ENCODE measurements around the gene CELA3B. TPM values are rescaled to one million over a fixed set of nuclear protein-coding genes. Genes with fewer than 3 reads are reported as not detected.
"Not testable (repeated sequence)": the region's sequence is repeated elsewhere in the genome, so short reads cannot be mapped to it uniquely, and the experiment has no call there.

Gene CELA3B
- total and polyA plus RNA-seq, 2 experiments from 2014 or later = not detected

DNA sequence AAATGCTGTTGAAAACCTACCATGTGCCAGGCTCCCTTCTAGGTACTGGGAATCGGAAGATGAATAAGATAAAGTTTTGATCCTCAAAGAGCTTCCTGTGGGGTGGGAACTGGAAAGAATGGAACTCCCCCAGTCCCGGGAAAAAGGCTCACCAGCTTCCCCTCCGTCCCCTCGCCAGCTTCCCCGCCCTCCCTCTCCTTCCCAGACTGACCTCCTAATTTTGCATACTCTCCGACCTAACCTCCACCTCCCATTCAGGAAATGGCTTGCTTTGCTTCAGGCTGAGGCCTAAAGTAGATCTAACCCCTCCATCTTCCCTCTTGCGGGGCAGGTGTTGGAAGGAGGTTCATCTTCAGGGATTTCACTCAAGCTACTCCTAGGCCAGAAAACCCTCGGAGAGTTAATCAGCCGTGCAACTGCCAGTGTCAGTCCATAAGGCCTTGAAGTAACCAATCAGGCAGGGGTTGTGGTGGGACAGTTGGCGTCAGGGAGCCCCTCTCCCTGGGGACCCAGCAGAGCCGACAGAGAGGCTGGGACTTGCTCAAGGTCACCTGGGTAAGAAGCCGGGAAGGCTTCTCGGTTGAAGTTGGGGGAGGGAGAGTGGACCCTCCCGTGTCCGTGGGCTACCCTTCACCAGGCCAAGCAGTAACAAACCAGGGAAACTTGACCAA, 21.9 kb downstream of the CELA3B start:
- H3K4me1 ChIP-seq (ENCODE audit: low read depth); H3K27me3 ChIP-seq; H3K27ac ChIP-seq; H3K36me3 ChIP-seq; DNase-seq (ENCODE audit: low read depth in 1 of 2, low spot score in 1 of 2); H3K9me3 ChIP-seq (ENCODE audit: low read depth); H3K4me3 ChIP-seq: not testable (repeated sequence)

DNA sequence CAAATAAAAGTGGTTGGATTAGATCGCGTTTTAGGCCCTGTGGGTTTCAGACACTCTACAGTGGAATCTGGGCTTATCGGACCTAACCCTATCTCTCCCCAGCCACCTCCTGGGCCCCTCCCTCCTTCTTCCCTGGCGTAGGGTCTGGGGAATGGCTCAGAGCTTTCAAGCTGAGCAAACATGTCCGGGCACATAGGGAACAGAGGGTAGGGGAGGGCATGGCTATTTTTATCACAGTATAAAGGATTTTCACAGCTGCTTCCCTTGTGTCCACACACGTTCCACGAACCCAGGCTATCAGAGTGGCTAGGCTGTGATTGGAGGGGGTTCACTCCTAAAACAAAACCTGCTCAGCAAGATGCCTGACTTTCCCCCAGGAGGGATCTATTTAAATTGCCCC, 22.8 kb downstream of the CELA3B start:
- not testable (repeated sequence) for H3K27me3 ChIP-seq; H3K36me3 ChIP-seq; H3K9me3 ChIP-seq (ENCODE audit: low read depth); DNase-seq (ENCODE audit: low read depth in 1 of 2, low spot score in 1 of 2); H3K4me3 ChIP-seq; H3K27ac ChIP-seq; H3K4me1 ChIP-seq (ENCODE audit: low read depth)

DNA sequence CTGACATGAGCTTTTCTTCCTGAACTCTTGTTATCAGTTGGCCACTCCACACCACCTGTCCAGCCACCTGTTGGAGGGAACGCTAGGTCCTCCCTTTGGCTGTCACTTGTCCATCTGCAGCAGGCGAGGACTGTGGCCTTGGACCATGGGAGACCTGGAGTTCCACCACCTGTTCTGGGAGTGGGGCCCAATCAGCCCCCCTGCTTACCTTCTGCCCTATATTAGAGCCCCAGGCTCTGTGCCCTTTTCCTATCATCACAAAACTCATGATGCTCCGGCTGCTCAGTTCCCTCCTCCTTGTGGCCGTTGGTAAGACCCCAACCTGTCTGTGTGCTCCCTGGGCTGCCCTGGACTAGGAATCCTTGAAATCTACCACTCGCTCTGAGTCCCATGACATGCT, 24.6 kb downstream of the CELA3B start, which contains the start of gene CELA3A:
Gene CELA3A (plus strand): TSS at position 249 of the 400 bp plus-strand sequence. CDS start 18 bp downstream, at position 267.
- H3K36me3 ChIP-seq = no peaks in the 10 kb centered on the region
- H3K27ac ChIP-seq = no peak within 1 kb of the TSS
- TF ChIP-seq, protein P1, sequence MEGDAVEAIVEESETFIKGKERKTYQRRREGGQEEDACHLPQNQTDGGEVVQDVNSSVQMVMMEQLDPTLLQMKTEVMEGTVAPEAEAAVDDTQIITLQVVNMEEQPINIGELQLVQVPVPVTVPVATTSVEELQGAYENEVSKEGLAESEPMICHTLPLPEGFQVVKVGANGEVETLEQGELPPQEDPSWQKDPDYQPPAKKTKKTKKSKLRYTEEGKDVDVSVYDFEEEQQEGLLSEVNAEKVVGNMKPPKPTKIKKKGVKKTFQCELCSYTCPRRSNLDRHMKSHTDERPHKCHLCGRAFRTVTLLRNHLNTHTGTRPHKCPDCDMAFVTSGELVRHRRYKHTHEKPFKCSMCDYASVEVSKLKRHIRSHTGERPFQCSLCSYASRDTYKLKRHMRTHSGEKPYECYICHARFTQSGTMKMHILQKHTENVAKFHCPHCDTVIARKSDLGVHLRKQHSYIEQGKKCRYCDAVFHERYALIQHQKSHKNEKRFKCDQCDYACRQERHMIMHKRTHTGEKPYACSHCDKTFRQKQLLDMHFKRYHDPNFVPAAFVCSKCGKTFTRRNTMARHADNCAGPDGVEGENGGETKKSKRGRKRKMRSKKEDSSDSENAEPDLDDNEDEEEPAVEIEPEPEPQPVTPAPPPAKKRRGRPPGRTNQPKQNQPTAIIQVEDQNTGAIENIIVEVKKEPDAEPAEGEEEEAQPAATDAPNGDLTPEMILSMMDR (IDR thresholded peaks at IDR 0.05; ENCODE audit: low read depth, low read length) = no peak

DNA sequence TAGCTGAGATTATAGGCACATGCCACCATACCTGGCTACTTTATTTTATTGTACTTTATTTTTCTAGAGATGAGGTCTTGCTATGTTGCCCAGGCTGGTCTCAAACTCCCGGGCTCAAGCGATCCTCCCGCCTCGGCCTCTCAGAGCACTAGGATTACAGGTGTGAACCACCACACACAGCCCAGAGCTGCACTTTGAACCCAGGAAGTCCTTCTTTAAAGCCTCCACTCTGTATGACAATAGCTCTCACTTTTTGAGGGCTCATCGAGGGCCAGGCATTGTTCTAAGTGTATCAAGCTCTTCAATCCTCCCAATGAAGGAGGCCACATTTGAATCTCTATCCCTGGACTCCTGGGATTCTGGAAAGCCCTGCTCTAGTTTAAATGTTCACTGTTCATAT, 25.6 kb downstream of the CELA3B start:
- H3K9me3 ChIP-seq (ENCODE audit: low read depth); H3K4me1 ChIP-seq (ENCODE audit: low read depth); H3K27me3 ChIP-seq; H3K27ac ChIP-seq; H3K4me3 ChIP-seq; DNase-seq (ENCODE audit: low read depth in 1 of 2, low spot score in 1 of 2); H3K36me3 ChIP-seq: not testable (repeated sequence)

More for the DNA sequence above, 24.6 kb downstream of the CELA3B start, which contains the start of gene CELA3A:
- DNase-seq (ENCODE audit: low read depth in 1 of 2, low spot score in 1 of 2) = no peak
- Histone ChIP-seq H3K4me3 (no peak within 1 kb of the TSS), H3K9me3 (ENCODE audit: low read depth) (no peaks in the 10 kb centered on the region), H3K4me1 (ENCODE audit: low read depth) (no peaks in the 10 kb centered on the region), H3K27me3 (no peaks in the 10 kb centered on the region)

DNA sequence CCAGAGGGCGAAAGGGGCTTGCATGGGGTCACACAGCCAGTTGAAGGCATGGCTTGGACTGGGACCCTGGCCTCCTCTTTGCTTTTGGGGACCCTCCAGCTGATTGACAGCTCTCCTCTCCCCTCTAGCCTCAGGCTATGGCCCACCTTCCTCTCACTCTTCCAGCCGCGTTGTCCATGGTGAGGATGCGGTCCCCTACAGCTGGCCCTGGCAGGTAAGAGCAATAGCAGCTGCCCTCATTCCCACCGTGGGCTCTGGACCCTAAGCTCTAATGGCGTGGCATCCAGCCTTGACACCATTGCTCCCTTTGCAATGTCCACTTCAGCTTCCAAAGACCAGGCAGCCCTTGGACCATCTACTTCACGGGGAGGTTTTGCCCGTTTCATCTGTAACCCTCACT, 26.1 kb downstream of the CELA3B start:
- H3K36me3 ChIP-seq; H3K27me3 ChIP-seq; H3K27ac ChIP-seq; H3K4me3 ChIP-seq; H3K9me3 ChIP-seq (ENCODE audit: low read depth); DNase-seq (ENCODE audit: low read depth in 1 of 2, low spot score in 1 of 2); H3K4me1 ChIP-seq (ENCODE audit: low read depth): not testable (repeated sequence)

DNA sequence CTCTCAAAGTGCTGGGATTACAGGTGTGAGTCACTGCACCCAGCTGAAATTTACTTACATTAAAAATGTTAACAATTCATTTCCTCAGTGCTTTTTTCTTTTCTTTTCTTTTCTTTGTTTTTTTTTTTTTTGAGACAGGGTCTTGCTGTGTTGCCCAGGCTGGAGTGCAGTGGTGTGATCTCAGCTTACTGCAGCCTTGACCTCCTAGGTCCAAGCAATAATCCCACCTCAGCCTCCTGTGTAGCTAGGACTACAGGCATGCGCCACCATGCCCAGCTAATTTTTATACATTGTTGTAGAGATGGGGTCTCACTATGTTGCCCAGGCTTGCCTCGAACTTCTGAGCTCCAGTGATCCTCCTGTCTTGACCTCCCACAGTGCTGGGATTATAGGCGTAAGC, 27.1 kb downstream of the CELA3B start:
- not testable (repeated sequence) for H3K27me3 ChIP-seq; DNase-seq (ENCODE audit: low read depth in 1 of 2, low spot score in 1 of 2); H3K27ac ChIP-seq; H3K4me1 ChIP-seq (ENCODE audit: low read depth); H3K4me3 ChIP-seq; H3K36me3 ChIP-seq; H3K9me3 ChIP-seq (ENCODE audit: low read depth)

DNA sequence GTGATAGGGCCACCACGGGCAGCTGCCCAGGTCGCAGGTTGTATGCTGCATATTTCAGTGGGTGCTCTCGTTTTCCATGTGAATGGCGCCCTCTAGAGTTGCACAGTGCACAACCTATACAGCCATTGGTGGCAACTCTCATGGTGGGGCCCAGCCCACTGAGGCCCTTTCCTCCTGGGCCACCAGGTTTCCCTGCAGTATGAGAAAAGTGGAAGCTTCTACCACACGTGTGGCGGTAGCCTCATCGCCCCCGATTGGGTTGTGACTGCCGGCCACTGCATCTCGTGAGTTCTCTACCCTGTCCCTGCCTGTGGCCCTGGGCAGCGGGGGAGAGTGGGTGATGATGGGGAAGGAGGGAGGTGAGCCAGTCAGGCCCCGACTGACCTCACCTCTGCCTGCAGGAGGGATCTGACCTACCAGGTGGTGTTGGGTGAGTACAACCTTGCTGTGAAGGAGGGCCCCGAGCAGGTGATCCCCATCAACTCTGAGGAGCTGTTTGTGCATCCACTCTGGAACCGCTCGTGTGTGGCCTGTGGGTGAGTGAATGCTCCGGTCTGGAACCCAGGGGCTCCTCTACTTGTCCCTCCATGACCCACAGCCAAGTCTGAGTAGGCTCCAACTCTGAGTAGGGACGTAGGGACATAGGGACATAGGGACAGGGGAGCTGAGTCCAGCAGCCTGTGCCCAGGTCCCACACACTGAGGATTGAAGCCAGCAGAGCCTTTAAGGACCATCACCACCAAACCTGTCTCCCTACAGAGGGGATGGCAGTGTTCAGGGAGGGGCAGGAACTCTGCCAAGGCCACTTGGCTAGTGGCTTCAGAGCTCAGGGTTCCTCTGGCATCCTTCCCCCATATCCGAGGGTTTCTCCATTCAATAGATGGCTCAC, 28.7 kb downstream of the CELA3B start:
- H3K9me3 ChIP-seq (ENCODE audit: low read depth); H3K27ac ChIP-seq; H3K27me3 ChIP-seq; H3K36me3 ChIP-seq; H3K4me3 ChIP-seq; H3K4me1 ChIP-seq (ENCODE audit: low read depth): not testable (repeated sequence)
- TF ChIP-seq, protein P1 (IDR thresholded peaks at IDR 0.05; ENCODE audit: low read depth, low read length) = peak; percentile 38
- DNase-seq (ENCODE audit: low read depth in 1 of 2, low spot score in 1 of 2) = peak; percentile 43 to 67

DNA sequence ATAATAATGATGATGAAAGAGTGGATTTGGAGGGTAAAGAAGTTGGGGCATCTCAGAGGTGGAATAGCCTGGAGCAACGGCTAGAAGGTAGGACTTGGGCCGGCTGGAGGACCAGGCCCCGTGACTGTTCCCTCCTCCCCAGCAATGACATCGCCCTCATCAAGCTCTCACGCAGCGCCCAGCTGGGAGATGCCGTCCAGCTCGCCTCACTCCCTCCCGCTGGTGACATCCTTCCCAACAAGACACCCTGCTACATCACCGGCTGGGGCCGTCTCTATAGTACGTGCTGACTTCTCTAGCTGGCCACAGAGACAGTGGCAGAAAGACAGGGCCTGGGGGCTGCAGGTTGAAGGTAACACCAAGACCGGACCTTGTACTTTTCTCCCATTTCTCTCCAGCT, 29.9 kb downstream of the CELA3B start:
- H3K4me3 ChIP-seq; H3K9me3 ChIP-seq (ENCODE audit: low read depth); H3K36me3 ChIP-seq; H3K27ac ChIP-seq; H3K4me1 ChIP-seq (ENCODE audit: low read depth); H3K27me3 ChIP-seq; DNase-seq (ENCODE audit: low read depth in 1 of 2, low spot score in 1 of 2): not testable (repeated sequence)

DNA sequence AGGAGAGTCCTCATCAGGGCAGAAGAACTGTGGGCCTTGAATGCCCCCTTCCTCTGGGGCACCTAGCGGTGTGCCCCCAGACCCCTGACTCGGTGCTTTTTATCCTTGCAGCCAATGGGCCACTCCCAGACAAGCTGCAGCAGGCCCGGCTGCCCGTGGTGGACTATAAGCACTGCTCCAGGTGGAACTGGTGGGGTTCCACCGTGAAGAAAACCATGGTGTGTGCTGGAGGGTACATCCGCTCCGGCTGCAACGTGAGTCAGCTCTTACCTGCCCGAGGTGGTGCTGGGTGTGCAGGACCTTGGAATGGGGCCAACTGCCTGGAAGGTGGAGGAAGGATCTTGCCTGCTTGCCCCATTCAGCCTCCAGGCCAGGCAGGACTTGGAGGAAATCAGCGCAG, 30.4 kb downstream of the CELA3B start:
- H3K9me3 ChIP-seq (ENCODE audit: low read depth); H3K4me1 ChIP-seq (ENCODE audit: low read depth); H3K36me3 ChIP-seq; H3K27ac ChIP-seq; H3K27me3 ChIP-seq; DNase-seq (ENCODE audit: low read depth in 1 of 2, low spot score in 1 of 2); H3K4me3 ChIP-seq: not testable (repeated sequence)

DNA sequence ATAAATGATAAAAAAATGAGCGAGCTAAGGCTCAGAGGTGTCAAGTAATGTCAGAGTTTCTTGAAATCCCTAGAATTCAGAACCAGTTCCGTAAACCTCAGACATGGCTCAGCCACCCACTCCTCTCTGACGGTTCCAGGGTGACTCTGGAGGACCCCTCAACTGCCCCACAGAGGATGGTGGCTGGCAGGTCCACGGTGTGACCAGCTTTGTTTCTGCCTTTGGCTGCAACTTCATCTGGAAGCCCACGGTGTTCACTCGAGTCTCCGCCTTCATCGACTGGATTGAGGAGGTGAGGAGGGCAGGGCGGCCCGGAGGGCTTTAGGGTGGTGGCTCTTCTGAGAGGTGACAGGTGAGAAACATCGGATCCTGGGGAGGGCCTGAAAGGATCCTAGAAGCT, 32.7 kb downstream of the CELA3B start:
- DNase-seq (ENCODE audit: low read depth in 1 of 2, low spot score in 1 of 2); H3K36me3 ChIP-seq; H3K9me3 ChIP-seq (ENCODE audit: low read depth); H3K27me3 ChIP-seq; H3K4me3 ChIP-seq; H3K27ac ChIP-seq; H3K4me1 ChIP-seq (ENCODE audit: low read depth): not testable (repeated sequence)

DNA sequence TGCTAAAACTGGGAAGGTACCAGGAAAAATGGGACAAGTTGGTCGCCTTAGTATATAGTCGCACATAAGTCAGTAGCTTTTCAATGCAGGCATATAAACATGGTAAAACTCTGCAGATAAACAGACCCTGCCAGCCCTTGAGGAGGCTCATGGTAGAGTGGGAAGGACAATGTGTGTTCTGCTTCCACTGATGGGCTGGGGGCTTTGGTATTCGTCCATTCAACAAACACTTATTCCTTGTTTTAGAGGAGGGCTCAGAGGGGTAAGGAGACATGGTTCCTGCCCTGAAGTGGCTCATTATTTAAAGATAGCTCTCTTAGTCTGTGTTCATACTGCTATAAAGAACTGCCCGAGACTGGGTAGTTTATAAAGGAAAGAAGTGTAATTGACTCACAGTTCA, 35.9 kb downstream of the CELA3B start:
- not testable (repeated sequence) for H3K27me3 ChIP-seq; H3K4me1 ChIP-seq (ENCODE audit: low read depth); H3K36me3 ChIP-seq; H3K9me3 ChIP-seq (ENCODE audit: low read depth); H3K4me3 ChIP-seq; H3K27ac ChIP-seq; DNase-seq (ENCODE audit: low read depth in 1 of 2, low spot score in 1 of 2)

Measured in cardiac muscle cell (in vitro differentiated cells and primary cell).